Liver (tissue), 9 donors: Measurements from ENCODE around the gene CASP8AP2. TPM values are rescaled to one million over a fixed set of nuclear protein-coding genes. Genes with fewer than 3 reads are reported as not detected.
A peak's percentile ranks its signal among the peaks of the same experiment; 100 is the strongest.
"Not testable (repeated sequence)": the region's sequence is repeated elsewhere in the genome, so short reads cannot be mapped to it uniquely, and the experiment has no call there.

Experiments used
- DNase-seq: peaks from one replicate; pipeline ENCODE4 v3.0.0-alpha.2; 2017; ENCODE audit warnings: low spot score
- H3K27ac ChIP-seq, 2 donors: one replicate each; pipeline ENCODE4 v1.7.0; 2013; ENCODE audit warnings: inconsistent platforms in 2 of 2, low read length in 2 of 2, control low read depth in 1 of 2, low read depth in 1 of 2, mild to moderate bottlenecking in 1 of 2
- H3K27me3 ChIP-seq, 4 donors: one replicate each; pipeline versions ENCODE4 v1.6.1 to v1.7.0; 2013; ENCODE audit warnings: low read length in 3 of 4, inconsistent platforms in 1 of 4, mild to moderate bottlenecking in 1 of 4, moderate library complexity in 1 of 4; ENCODE audit not compliant: control insufficient read depth in 4 of 4, insufficient read depth in 4 of 4
- H3K36me3 ChIP-seq, 4 donors: one replicate each; pipeline versions ENCODE4 v1.6.1 to v1.7.0; 2013; ENCODE audit warnings: low read length in 3 of 4, mild to moderate bottlenecking in 3 of 4, low read depth in 1 of 4, moderate library complexity in 1 of 4; ENCODE audit not compliant: control insufficient read depth in 4 of 4, insufficient read depth in 3 of 4
- H3K4me1 ChIP-seq, 4 donors: one replicate each; pipeline versions ENCODE4 v1.6.1 to v1.7.0; 2013; ENCODE audit warnings: low read length in 3 of 4, mild to moderate bottlenecking in 3 of 4, moderate library complexity in 1 of 4; ENCODE audit not compliant: control insufficient read depth in 4 of 4, insufficient read depth in 4 of 4
- H3K4me3 ChIP-seq, 3 donors: one replicate each; pipeline versions ENCODE4 v1.6.1 to v1.7.0; 2013; ENCODE audit warnings: low read length in 3 of 3, control low read depth in 1 of 3, low read depth in 1 of 3, mild to moderate bottlenecking in 1 of 3
- H3K9ac ChIP-seq, 2 donors: one replicate each; pipeline ENCODE4 v1.7.0; 2013; ENCODE audit warnings: low read length in 2 of 2, mild to moderate bottlenecking in 2 of 2, moderate library complexity in 2 of 2, control low read depth in 1 of 2, low read depth in 1 of 2
- H3K9me3 ChIP-seq, 4 donors: one replicate each; pipeline versions ENCODE4 v1.6.1 to v1.7.0; 2013; ENCODE audit warnings: low read length in 3 of 4; ENCODE audit not compliant: control insufficient read depth in 4 of 4
- ATF3 ChIP-seq: IDR thresholded peaks from 2 replicates; pipeline ENCODE4 v1.6.1; 2016; ENCODE audit warnings: antibody characterized with exemption
- EGR1 ChIP-seq, 2 donors: IDR thresholded peaks; 2 replicates each; pipeline ENCODE4 v1.6.1; 2016 to 2018; ENCODE audit warnings: antibody characterized with exemption in 2 of 2, low read depth in 2 of 2
- FOXA1 ChIP-seq: IDR thresholded peaks from 2 replicates; pipeline ENCODE4 v1.6.1; 2016; ENCODE audit warnings: antibody characterized with exemption
- FOXA2 ChIP-seq: IDR thresholded peaks from 2 replicates; pipeline ENCODE4 v1.6.1; 2016; ENCODE audit warnings: antibody characterized with exemption
- GABPA ChIP-seq, 2 donors: IDR thresholded peaks in 1 of 2; conservative IDR thresholded peaks in 1 of 2; 2 replicates each; pipeline ENCODE4 v1.6.1; 2016; ENCODE audit warnings: antibody characterized with exemption in 2 of 2, mild to moderate bottlenecking in 1 of 2, moderate library complexity in 1 of 2
- HNF4A ChIP-seq, 2 donors: conservative IDR thresholded peaks; 2 replicates each; pipeline ENCODE4 v1.6.1; 2016; ENCODE audit warnings: antibody characterized with exemption in 2 of 2, mild to moderate bottlenecking in 2 of 2
- HNF4G ChIP-seq: IDR thresholded peaks from 2 replicates; pipeline ENCODE4 v1.6.1; 2016; ENCODE audit warnings: antibody characterized with exemption
- JUND ChIP-seq, 2 donors: IDR thresholded peaks; 2 replicates each; pipeline ENCODE4 v1.6.1; 2016; ENCODE audit warnings: antibody characterized with exemption in 2 of 2
- MAX ChIP-seq: IDR thresholded peaks from 2 replicates; pipeline ENCODE4 v1.6.1; 2016; ENCODE audit warnings: antibody characterized with exemption
- NR2F2 ChIP-seq: IDR thresholded peaks from 2 replicates; pipeline ENCODE4 v1.6.1; 2016; ENCODE audit warnings: antibody characterized with exemption
- RAD21 ChIP-seq, 2 donors: IDR thresholded peaks; 2 replicates each; pipeline ENCODE4 v1.6.1; 2016; ENCODE audit warnings: antibody characterized with exemption in 2 of 2, mild to moderate bottlenecking in 2 of 2
- REST ChIP-seq: IDR thresholded peaks from 2 replicates; pipeline ENCODE4 v1.6.1; 2016; ENCODE audit warnings: antibody characterized with exemption, mild to moderate bottlenecking
- RXRA ChIP-seq, 2 donors: IDR thresholded peaks; 2 replicates each; pipeline ENCODE4 v1.6.1; 2017 to 2018; ENCODE audit warnings: antibody characterized with exemption in 2 of 2, mild to moderate bottlenecking in 1 of 2
- SP1 ChIP-seq: IDR thresholded peaks from 2 replicates; pipeline ENCODE4 v1.6.1; 2018; ENCODE audit warnings: antibody characterized with exemption, mild to moderate bottlenecking
- YY1 ChIP-seq: IDR thresholded peaks from 2 replicates; pipeline ENCODE4 v1.6.1; 2016; ENCODE audit warnings: antibody characterized with exemption, mild to moderate bottlenecking
- WGBS: extraction: QIAGEN DNeasy Blood & Tissue Kit; methylation state at CpG from one replicate; pipeline ENCODE4 v1.1.7; 2013; 5-methylcytosine and 5-hydroxymethylcytosine counted together
- polyA plus RNA-seq, 2 donors: library from polyadenylated mRNA; stranded (reverse) in 1 of 2; unstranded in 1 of 2; fragments of 200-250 nt in 1 of 2; fragments of >200 nt in 1 of 2; fragmentation: Nextera tagmentation in 1 of 2; extraction: Ambion mirVana in 1 of 2; gene quantifications; one replicate each; pipeline versions ENCODE4 v1.2.1 to v1.2.3, GENCODE V29; 2013 to 2015
- total RNA-seq, 2 donors: library from RNA; depleted of rRNA; stranded (reverse); fragments of >200 nt; gene quantifications; one replicate each; pipeline ENCODE4 v1.2.3, GENCODE V29; 2014
- TF ChIP-seq, protein P1 (sequence below): IDR thresholded peaks from 2 replicates; pipeline ENCODE4 v1.6.1; 2016; ENCODE audit warnings: antibody characterized with exemption
- TF ChIP-seq, protein P2 (sequence below): fragments of 150-350 bp; IDR thresholded peaks from 2 replicates; pipeline ENCODE4 v1.5.1; 2017; ENCODE audit warnings: improper control_type of control experiment, low read depth, low read length; ENCODE audit not compliant: missing input control
- donor health status: healthy.
- donor health status: healthy.
- donor health status: healthy.
- donor health status: healthy.
- donor health status: healthy.

The CASP8AP2 gene
- total and polyA plus RNA-seq, 4 donors: 1.9 to 12.2 (median 7.1) TPM

DNA sequence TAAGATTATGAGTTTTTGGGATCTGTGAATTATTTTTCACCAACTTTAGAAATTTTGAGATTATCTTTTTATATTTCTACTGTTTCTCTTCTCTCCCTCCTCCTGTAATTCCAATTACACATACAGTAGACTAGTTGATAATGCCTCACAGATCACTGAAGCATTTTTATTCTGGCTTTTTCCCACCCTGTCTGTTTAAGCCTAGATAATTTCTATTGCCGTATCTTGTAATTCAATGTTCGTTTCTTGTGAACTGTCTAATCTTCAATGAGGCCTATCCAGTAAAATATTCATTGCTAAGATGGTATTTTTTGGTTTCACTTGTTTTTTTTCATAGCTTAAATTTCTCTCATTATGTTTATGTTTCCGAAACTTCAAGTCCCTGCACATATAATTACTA lies 22.1 kb upstream of the CASP8AP2 start:
- TF ChIP-seq SP1 (no peak), NR2F2 (no peak), FOXA2 (no peak), YY1 (no peak), HNF4G (no peak), ATF3 (no peak), JUND (IDR thresholded peaks at IDR 0.05) (no peak), RAD21 (IDR thresholded peaks at IDR 0.05) (no peak), GABPA (IDR thresholded peaks at IDR 0.05 in 1 of 2, conservative IDR thresholded peaks at IDR 0.05 in 1 of 2) (no peak), EGR1 (IDR thresholded peaks at IDR 0.05; ENCODE audit: low read depth in 2 of 2) (no peak), FOXA1 (no peak), MAX (no peak), RXRA (IDR thresholded peaks at IDR 0.05) (no peak)

GRCh38 chr6:89813422-89813821 lies 16.3 kb upstream of the CASP8AP2 start:
- not testable (repeated sequence) for DNase-seq, H3K36me3 ChIP-seq, H3K4me3 ChIP-seq, H3K27ac ChIP-seq, H3K9me3 ChIP-seq, H3K9ac ChIP-seq, H3K27me3 ChIP-seq
- H3K4me1 ChIP-seq: peaks cover 6 to 15% (median 11%) of the 10 kb centered on the region in 4 donors
- 94% methylated on average over 3 of the region's 3 CpGs for WGBS

More for the DNA sequence above, 22.1 kb upstream of the CASP8AP2 start:
- H3K36me3 ChIP-seq: peaks cover 0 to 7% (median 3%) of the 10 kb centered on the region in 4 donors
- 98% methylated on average over 3 of the region's 3 CpGs for WGBS
- H3K27me3 ChIP-seq: no peaks in the 10 kb centered on the region
- no peak overlapping the region for H3K9ac ChIP-seq
- no peak overlapping the region for H3K4me3 ChIP-seq
- DNase-seq: no peak
- H3K4me1 ChIP-seq: peaks cover 0 to 2% (median 0%) of the 10 kb centered on the region in 4 donors
- no peak overlapping the region for H3K27ac ChIP-seq
- no peaks in the 10 kb centered on the region for H3K9me3 ChIP-seq

DNA sequence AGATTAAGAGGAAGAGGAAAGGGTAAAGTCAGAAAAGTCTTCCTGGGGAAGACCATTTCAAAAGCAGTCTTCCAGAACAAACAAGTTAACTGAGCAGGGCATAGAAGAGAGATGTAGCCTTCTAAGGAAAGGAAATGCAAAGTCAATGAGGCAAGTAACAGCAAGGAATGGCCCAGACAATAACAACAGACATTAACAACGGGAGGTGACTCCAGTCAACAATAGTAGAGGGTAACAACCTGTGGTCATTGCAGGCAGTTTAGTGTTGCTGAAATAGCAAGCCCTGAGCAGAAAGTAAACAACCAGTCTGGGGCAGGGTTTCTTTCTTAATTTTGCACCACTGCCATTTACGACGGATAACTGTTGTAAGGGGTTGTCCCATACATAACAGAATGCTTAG lies 12.2 kb upstream of the CASP8AP2 start:
- 29% methylated on average over 3 of the region's 3 CpGs for WGBS
- DNase-seq: no peak
- no peak overlapping the region for H3K27ac ChIP-seq
- H3K4me3 ChIP-seq: peak overlapping the region in 1 of 3 donors; percentile 9
- no peak overlapping the region for H3K9ac ChIP-seq
- no peaks in the 10 kb centered on the region for H3K36me3 ChIP-seq
- H3K4me1 ChIP-seq: peaks cover 6 to 24% (median 15%) of the 10 kb centered on the region in 4 donors
- H3K27me3 ChIP-seq: no peaks in the 10 kb centered on the region
- no peaks in the 10 kb centered on the region for H3K9me3 ChIP-seq
- no peak for TF ChIP-seq FOXA1
- TF ChIP-seq SP1: peak; percentile 40
- TF ChIP-seq GABPA (IDR thresholded peaks at IDR 0.05 in 1 of 2, conservative IDR thresholded peaks at IDR 0.05 in 1 of 2): no peak
- TF ChIP-seq NR2F2: no peak
- TF ChIP-seq REST: no peak
- TF ChIP-seq, protein P1, sequence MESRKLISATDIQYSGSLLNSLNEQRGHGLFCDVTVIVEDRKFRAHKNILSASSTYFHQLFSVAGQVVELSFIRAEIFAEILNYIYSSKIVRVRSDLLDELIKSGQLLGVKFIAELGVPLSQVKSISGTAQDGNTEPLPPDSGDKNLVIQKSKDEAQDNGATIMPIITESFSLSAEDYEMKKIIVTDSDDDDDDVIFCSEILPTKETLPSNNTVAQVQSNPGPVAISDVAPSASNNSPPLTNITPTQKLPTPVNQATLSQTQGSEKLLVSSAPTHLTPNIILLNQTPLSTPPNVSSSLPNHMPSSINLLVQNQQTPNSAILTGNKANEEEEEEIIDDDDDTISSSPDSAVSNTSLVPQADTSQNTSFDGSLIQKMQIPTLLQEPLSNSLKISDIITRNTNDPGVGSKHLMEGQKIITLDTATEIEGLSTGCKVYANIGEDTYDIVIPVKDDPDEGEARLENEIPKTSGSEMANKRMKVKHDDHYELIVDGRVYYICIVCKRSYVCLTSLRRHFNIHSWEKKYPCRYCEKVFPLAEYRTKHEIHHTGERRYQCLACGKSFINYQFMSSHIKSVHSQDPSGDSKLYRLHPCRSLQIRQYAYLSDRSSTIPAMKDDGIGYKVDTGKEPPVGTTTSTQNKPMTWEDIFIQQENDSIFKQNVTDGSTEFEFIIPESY: no peak
- no peak for TF ChIP-seq YY1
- no peak for TF ChIP-seq HNF4A (conservative IDR thresholded peaks at IDR 0.05)
- TF ChIP-seq RAD21 (IDR thresholded peaks at IDR 0.05): no peak
- peak; percentile 56 for TF ChIP-seq FOXA2
- peak; percentile 27 to 57 for TF ChIP-seq RXRA (IDR thresholded peaks at IDR 0.05)
- TF ChIP-seq, protein P2, sequence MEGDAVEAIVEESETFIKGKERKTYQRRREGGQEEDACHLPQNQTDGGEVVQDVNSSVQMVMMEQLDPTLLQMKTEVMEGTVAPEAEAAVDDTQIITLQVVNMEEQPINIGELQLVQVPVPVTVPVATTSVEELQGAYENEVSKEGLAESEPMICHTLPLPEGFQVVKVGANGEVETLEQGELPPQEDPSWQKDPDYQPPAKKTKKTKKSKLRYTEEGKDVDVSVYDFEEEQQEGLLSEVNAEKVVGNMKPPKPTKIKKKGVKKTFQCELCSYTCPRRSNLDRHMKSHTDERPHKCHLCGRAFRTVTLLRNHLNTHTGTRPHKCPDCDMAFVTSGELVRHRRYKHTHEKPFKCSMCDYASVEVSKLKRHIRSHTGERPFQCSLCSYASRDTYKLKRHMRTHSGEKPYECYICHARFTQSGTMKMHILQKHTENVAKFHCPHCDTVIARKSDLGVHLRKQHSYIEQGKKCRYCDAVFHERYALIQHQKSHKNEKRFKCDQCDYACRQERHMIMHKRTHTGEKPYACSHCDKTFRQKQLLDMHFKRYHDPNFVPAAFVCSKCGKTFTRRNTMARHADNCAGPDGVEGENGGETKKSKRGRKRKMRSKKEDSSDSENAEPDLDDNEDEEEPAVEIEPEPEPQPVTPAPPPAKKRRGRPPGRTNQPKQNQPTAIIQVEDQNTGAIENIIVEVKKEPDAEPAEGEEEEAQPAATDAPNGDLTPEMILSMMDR: no peak
- TF ChIP-seq MAX: no peak
